Measurements from ENCODE around the gene HPS1.

DNA sequence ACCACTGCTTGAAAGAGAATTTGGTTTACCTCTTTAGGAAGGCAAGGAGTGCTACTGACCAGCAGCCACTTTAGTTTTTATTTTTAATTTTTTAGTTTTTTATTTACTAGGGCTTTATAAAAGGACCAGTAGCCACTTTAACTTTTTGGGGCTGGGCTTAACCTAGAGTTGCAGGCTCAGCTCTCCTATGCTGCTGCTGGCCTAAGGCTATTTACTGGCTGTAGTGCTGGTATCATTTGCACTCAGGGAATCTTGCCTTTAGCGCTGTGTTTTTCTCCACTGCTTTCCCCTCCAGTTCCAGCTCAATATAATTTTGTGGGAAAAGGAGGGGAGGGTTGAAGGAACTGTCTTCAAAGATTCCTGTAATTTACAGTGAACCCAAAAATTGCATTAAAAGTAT is 13.4 kb downstream of the HPS1 start:
- TF ChIP-seq, protein P1, sequence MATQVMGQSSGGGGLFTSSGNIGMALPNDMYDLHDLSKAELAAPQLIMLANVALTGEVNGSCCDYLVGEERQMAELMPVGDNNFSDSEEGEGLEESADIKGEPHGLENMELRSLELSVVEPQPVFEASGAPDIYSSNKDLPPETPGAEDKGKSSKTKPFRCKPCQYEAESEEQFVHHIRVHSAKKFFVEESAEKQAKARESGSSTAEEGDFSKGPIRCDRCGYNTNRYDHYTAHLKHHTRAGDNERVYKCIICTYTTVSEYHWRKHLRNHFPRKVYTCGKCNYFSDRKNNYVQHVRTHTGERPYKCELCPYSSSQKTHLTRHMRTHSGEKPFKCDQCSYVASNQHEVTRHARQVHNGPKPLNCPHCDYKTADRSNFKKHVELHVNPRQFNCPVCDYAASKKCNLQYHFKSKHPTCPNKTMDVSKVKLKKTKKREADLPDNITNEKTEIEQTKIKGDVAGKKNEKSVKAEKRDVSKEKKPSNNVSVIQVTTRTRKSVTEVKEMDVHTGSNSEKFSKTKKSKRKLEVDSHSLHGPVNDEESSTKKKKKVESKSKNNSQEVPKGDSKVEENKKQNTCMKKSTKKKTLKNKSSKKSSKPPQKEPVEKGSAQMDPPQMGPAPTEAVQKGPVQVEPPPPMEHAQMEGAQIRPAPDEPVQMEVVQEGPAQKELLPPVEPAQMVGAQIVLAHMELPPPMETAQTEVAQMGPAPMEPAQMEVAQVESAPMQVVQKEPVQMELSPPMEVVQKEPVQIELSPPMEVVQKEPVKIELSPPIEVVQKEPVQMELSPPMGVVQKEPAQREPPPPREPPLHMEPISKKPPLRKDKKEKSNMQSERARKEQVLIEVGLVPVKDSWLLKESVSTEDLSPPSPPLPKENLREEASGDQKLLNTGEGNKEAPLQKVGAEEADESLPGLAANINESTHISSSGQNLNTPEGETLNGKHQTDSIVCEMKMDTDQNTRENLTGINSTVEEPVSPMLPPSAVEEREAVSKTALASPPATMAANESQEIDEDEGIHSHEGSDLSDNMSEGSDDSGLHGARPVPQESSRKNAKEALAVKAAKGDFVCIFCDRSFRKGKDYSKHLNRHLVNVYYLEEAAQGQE (IDR thresholded peaks at IDR 0.05; ENCODE audit: low read depth), result no peak
- TF ChIP-seq ZBTB7A (IDR thresholded peaks at IDR 0.05; ENCODE audit: low read depth), result no peak
- no peak for TF ChIP-seq MAX (IDR thresholded peaks at IDR 0.05)
- no peak for TF ChIP-seq CEBPB (IDR thresholded peaks at IDR 0.05)
- TF ChIP-seq TAF1 (IDR thresholded peaks at IDR 0.05; ENCODE audit: low read depth), result no peak
- no peak for TF ChIP-seq EP300 (IDR thresholded peaks at IDR 0.05; ENCODE audit: borderline replicate concordance)
- TF ChIP-seq YY1 (IDR thresholded peaks at IDR 0.05; ENCODE audit: low read depth), result no peak
